HEK293T (cell line): Measurements from ENCODE around the gene ABHD18.

Experiments
- ARNT ChIP-seq: fragments of 450-650 bp; IDR thresholded peaks from 2 replicates; pipeline ENCODE4 v1.6.1; 2017; ENCODE audit warnings: mild to moderate bottlenecking
- BHLHE40 ChIP-seq: fragments of 450-650 bp; IDR thresholded peaks from 2 replicates; pipeline ENCODE4 v1.6.1; 2016; ENCODE audit warnings: mild to moderate bottlenecking, moderate library complexity, borderline replicate concordance
- CTBP1 ChIP-seq: fragments of 450-650 bp; IDR thresholded peaks from 2 replicates; pipeline ENCODE4 v1.6.1; 2016; ENCODE audit warnings: borderline replicate concordance
- ELF4 ChIP-seq: fragments of 450-650 bp; IDR thresholded peaks from 2 replicates; pipeline ENCODE4 v1.6.1; 2017; ENCODE audit warnings: antibody characterized with exemption
- FOXA1 ChIP-seq: fragments of 450-650 bp; IDR thresholded peaks from 2 replicates; pipeline ENCODE4 v1.6.1; 2016; ENCODE audit warnings: mild to moderate bottlenecking
- FOXK2 ChIP-seq: fragments of 450-650 bp; IDR thresholded peaks from 2 replicates; pipeline ENCODE4 v1.6.1; 2016; ENCODE audit warnings: mild to moderate bottlenecking
- FOXM1 ChIP-seq: fragments of 450-650 bp; IDR thresholded peaks from 2 replicates; pipeline ENCODE4 v1.6.1; 2017; ENCODE audit warnings: mild to moderate bottlenecking, borderline replicate concordance
- NFRKB ChIP-seq: fragments of 450-650 bp; IDR thresholded peaks from 2 replicates; pipeline ENCODE4 v1.6.1; 2016; ENCODE audit warnings: mild to moderate bottlenecking, moderate library complexity
- SP1 ChIP-seq: fragments of 450-650 bp; IDR thresholded peaks from 2 replicates; pipeline ENCODE4 v1.6.1; 2017
- SUZ12 ChIP-seq: fragments of 450-650 bp; IDR thresholded peaks from 2 replicates; pipeline ENCODE4 v1.6.1; 2016; ENCODE audit warnings: mild to moderate bottlenecking
- ZNF384 ChIP-seq: fragments of 450-650 bp; IDR thresholded peaks from 2 replicates; pipeline ENCODE4 v1.6.1; 2016
- TF ChIP-seq, protein P1 (sequence below): fragments of 450-650 bp; IDR thresholded peaks from 2 replicates; pipeline ENCODE4 v1.6.1; 2016

- TF ChIP-seq SP1 (no peak), SUZ12 (no peak), NFRKB (no peak), FOXM1 (no peak), CTBP1 (no peak), BHLHE40 (no peak), ZNF384 (no peak), ARNT (no peak), FOXK2 (no peak), ELF4 (no peak), FOXA1 (no peak)
- TF ChIP-seq, protein P1, sequence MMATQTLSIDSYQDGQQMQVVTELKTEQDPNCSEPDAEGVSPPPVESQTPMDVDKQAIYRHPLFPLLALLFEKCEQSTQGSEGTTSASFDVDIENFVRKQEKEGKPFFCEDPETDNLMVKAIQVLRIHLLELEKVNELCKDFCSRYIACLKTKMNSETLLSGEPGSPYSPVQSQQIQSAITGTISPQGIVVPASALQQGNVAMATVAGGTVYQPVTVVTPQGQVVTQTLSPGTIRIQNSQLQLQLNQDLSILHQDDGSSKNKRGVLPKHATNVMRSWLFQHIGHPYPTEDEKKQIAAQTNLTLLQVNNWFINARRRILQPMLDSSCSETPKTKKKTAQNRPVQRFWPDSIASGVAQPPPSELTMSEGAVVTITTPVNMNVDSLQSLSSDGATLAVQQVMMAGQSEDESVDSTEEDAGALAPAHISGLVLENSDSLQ: no peak
Observed at GRCh38 chr4:127959794-127960193, 5.4 kb upstream of the ABHD18 start.
